8988T (cell line): ENCODE results near the gene FZR1.

ENCODE experiments used
- DNase-seq: peaks from one replicate; pipeline ENCODE4 v3.0.0; 2011

The FZR1 gene

DNA sequence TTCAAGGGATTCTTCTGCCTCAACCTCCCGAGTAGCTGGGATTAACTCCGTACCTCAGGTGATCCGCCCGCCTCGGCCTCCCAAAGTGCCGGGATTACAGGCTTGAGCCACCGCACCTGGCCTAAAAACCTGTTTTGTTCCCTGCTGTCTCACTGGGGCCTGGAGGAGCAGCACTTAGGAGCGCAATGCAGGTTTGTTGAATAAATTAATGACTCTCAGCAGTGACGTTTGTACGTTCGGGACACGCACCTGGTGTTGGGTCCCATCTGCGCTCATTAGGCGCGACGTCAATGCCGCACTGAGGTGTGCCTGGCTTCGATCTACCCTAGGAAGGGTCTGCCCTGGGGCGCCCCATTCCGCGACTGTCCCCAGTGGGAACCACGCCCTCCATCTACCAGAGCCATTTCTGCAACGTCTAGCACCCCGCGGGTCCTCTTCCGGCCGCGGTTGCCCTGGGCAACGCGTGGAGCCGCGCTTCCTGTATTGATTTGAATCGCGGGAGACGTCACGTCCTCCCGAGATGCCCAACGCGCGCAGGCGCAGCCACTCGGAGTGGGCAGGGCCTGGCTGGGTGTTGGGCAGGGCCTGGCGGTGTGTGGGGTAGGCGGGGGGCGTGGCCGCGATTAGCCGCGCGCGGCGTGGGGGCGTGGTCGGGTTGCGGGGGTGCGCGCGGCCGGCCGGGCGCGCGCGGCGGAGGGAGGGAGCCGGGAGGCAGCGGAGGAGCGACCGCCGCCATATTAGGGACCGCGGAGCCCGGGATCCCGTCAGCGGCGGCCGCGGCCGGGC is at the start of gene FZR1:
Gene FZR1 (plus strand): TSS at position 714 of the 786 bp plus-strand sequence. CDS start 16,679 bp downstream, outside the sequence.
- peak; percentile 92 for DNase-seq

DNA sequence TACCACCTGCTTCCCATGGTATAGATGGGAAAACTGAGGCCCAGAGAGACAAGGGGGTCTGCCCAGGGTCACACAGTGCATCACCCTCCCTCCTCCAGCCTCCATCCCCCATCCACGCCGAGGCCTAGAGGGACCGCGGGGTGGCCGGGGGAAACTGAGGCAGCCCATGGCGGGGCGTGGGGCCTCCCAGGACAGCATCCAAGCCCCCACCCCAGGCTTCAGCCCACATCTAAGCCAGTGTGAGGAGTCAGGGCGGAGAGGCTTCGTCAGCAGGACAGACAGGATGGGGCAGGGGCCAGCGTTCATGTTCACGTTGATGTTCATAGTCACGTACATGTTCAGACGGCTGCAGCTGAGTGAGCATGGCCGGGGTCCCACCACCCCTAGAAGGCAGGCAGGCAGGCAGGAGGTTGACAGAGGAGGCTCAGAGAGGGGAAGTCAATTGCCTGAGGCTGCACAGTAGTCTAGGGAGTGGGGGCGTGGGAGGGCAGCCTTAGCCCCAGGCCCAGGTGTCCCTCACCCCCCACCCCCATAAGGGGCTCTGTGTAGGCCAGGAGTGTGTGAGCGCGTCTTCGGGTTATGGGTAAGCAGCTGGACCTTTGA is 49.1 kb upstream of the FZR1 start:
- DNase-seq, result no peak

DNA sequence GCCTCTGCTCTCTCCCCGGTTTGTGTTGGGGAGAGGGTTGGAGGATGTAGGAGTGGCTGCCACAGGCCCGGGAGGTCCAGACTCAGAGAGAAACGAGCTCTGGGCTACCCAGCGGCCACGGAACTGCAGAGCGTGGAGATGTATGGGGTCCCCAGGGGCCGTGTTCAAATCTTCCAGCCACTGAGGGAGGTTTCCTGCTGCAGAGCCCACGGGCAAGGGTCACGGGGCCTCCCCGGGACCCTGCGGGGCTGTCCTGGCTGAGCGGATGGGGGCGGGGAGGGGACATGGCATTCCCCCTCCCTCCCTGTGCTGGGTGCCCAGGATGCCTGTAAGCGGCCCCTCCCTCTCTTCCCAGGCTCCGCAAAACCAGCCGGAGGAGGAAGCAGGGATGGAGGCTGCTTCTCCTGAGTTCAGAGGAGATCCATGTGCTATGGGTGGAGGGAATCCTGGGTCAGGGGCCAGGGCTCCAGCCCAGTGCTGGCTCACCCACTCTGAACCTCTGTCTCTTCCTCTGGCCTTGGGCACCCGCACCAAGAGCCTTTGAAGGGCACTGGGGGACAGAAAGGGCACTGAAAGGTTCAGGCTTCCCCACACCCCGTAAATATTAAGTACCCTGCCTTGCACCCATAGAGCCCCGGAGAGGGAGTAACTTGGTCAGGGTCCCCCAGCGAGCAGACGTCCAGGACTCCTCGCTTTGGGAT is 48.4 kb upstream of the FZR1 start:
- no peak for DNase-seq

DNA sequence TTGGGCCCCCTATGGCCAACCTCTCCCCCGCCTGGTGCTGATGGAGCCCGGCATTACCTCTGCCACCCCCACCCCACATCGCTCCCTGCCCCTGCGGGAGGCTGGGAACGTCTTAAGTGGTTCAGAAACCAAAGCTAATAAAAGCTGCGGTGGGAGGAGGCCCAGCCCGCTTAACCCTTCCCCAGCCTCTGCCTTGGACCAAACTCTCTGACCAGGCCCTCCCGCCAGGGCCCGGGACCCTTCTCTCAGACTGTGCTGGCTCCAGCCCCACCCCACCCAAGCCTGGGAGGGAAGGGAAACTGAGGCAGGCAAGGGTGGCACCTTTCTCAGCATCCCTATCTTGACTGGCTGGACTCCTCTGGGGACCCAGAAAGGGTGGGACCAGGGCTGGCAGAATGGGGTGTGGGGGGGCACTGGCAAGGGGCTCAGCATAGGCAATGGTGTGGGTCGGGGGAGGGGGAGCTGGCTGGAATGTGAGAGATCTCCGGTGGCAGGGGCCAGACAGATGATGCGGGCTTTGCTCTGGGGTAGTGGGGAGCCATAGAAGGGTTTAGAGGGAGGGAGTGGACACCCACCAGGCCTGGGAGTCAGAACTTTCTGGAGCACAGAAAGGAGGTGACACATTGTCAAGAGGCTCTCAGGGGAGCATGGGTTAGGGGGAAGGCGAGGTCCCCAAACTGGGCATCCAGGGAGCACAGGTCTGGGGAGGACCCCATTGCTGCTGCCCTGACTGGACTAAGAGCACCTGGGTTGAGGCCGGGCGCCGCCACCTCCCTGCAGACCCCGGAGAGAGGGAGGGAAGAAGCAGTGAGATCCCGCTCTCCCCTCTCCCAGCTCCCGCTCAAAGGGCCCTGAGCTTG is 47.7 kb upstream of the FZR1 start:
- DNase-seq, result no peak

DNA sequence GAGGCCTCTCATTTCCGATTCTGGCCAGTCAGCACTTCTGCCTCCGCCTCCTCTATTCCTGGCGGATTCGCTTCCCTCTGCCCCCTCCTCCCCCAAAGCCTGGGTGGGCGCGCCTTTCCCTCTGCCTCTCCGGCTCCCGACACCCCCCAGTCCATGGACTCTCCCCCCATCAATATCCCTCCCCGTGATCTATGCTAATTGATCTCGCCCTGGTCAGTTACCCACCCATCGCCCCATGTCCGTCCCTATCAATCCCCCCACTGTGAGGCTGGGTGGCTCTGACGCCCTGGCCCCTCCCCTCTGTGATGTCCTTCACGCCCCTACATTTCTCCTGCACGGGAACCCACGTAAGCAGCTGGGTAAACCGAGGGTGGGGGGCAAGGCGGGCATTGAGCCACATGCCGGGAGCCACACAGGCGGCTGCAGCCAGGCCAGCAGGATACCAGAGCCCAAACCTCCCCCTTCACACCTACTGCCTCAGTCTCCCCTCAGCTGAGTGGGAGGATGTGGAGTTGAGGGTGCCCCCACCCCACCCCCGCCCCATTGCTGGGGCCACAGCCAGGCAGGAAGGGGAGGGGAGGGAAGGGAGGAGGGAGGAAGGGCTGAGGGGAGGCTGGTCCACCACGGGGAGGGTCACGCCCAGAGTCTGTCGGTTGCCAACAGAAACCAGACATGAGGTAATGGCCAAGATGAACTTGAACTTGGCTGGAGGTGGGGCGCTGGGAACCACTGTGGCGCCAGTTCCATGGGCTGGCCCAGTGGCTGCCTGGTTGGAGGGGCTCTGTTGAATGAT is 46.8 kb upstream of the FZR1 start:
- no peak for DNase-seq

DNA sequence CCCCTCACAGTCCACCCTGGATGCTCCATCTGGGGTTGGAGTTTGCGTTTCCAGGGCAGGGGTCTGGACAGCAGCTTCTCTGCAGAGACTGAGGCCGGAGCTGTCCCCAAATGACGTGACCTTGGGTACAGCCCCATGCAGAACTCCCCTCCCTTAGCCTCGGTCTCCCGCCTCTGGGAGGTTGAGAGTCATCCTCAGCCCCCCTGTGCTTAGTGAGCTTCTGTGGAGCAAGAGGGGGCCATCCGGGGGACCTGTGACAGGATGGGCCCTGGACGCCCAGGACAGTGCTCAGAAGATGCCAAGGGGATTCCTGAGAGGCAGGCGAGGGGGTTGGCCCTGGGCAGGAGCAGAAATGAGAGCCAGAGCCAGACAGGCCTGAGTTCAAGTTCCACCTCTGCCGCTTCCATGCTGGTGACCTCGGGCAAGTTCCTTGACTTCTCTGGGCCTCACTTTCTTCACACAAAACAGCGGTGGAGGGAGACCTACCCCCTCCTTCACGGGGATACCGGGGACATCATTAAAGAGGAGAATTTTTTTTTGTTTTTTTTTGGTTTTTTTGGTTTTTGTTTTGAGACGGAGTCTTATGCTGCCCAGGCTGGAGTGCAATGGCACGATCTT is 46.0 kb upstream of the FZR1 start:
- no peak for DNase-seq

DNA sequence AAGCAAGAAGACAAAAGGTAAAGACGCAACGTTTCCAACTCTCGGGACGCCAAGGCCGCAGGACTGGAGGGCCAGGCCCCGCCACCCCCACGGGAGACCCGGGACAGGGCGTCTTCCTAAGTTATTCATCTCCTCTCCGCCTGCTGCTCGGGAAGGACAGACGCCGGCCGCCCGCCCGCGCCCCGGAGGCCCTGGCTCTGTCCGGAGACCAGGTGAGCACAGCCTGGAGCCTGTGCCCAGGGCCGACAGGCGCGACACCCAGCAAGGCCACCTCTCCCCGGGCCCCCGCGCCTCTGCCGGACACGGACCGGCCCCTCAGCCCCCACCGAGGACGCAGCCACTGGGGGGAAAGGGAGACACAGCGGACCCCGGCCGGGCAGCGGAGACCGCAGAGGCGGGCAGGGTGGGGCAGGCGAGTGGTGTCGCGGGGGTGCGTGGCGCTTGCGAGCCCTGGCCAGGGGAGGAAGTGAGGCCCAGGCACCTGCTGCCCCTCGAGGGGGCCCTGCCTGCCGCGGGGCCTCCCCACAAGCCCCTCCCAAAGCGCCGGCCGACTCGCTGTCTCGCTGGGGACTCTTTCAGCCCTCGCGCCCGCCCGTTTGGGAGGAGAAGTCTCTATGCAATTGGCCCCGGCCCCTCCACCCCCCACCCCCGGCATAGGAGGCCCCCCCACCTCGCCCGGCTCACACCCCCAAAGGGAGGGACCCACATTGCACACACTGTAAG is 43.0 kb upstream of the FZR1 start:
- no peak for DNase-seq

DNA sequence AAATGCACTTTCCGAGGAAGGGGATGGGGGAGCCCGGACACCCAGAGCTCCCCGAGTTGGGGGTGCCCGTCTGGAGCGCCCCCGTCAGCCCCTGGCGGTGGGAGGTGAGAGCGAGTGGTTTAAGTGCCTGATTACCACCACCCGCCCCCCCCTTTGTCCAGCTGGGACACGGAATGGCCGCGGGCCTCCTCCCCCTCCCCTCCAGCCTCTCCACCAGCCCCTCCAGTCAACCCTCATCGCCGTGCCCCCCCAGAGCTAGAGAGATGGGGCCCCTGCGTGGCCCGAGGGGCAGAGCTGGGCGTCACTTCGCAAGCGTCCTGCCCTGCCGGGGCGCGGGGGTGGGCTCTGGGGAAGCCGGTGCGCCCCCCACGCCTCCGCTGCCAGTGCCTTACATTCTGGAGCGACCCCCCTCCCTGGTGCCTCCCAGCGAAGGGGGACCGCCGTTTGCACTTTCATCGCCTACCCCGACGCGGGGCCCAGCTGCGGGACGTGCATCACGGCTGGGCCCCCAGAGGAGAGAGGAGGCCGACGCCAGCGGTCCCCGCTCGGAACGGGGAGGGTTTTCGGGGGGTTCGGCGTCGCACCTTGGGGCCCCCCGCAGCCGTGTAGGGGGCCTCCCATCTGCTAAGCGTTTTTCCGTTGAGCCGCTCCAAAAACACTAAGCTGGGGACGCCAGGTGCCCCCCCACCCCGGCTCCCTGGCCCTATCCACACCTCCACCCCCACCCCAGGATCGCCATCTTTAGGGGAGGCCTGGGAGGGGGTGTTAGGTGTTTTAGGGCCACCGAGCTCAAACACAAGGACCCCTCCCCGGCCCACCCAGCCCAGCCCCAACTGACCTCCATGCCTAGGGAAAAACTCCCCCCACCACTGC is 42.2 kb upstream of the FZR1 start:
- DNase-seq, result no peak

DNA sequence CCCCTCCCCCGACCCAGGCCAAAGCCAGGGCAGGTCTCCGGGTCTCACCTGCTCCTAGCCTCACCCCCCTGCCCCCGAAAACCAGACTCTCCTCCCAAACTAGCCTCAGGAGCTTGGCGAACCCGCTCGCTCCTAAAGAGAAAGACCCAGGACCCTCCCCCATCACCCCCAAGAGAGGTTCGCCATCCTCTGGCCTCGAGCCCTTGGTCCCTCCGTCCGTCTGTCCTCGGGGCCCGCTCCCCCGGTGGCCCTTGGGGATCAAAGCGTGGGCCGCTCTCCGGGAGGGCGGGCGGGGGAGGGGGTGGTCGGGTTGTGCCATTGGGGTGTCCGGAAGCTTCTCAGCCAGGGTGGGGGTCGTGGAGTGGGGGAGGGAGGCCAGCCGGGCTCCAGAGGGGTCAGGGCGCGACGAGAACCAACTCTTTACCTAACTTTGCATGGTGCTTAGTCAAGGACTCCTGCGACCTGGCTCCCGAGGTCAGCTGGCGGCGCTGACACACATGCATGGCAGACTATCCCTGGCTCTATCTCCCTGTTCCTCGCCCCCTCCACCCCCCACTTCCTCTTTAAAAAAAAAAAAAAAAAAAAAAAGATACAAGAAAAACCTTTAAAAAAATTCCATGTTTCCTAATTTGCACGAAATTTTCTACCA is 41.4 kb upstream of the FZR1 start:
- no peak for DNase-seq

DNA sequence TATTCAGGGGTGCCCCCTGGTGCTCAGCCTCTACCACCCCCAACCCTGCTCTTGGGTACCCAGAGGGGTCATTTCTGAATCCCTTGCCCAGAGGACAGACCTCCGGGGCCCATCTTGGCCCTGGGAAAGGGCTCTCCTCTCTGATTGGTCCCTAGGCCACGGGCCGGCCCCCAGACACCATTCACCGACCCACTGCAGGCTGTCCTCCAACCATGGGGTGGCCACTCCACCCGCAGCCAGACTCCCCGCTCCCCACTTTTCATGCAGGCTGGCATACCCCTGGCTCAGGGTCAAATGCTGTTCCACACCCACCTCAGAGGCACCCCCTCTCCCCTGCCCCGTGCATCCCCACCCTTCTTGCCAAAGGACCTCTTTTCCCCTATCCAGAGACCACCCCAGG is 40.6 kb upstream of the FZR1 start:
- DNase-seq, result no peak

DNA sequence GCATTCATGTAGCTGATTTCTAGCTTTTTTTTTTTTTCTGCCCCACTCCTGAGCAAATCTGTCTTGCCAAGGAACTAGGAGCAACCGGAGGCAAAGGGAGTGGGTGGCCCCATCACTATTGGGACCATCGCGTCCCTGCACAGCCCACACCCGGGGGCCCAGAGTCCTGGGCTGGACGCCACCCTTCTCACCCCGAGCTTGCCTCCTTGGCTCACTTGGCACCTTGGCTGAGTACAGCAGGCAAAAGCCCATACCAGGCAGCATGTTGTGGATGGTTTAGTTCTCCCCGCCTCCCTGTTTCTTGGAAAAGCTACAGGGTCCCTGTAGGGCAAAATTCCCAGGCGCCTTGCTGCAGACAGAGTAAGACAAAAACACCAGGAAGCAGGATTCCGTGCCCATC is 39.5 kb upstream of the FZR1 start:
- DNase-seq, result no peak

DNA sequence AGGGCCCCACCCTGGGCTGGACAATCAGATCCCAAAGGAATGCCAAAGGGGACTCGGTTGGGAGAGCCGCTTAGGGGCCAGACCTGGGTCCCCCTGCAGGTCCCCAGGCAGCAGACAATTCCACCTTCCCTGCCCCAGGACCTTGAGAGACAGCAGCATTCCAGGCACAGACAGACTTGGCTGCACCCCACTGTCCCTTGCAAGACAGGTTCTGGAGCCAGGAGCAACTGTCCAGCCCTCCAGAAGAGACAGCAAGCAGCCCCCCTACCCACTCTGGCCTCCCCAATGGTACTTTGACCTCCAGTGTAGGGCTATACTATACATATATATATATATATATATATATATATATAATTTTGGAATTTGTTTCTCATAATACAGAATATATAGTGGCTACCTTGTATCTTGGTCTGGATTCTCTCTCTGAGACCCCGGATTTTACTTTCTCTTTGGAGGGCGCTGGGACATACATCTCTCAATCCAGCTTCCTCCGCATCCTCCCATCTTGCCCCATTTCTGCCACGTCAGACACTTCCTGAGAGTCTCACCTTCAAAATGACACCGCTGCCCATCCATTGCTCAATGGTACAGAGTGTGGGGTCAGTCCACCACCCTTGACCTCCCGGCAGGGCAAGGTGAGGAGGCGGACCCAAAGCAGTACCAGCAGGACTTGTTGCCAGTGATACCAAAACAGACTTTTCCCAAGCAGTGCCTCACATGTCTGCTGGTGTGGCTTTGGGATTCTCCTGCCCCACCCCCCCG is 38.5 kb upstream of the FZR1 start:
- no peak for DNase-seq

DNA sequence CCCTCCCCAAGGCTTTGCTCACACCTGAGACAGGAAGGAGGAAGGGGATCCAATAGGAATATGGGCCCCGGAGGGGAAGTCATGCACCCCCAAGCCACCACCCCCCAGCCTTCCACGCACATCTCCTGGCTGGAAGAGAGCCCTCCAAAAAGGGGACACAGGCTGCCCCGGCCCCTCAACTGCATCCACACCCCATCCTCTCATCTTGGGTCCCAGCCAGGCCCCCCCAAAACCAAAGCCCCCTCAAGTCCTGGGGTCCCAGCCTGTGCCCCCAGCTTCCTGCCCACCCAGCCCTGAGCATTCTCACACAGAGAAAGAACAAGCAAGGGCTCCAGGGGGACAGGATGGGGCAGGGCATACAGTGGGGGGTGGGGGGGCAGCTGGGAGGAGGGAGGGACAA is 37.9 kb upstream of the FZR1 start:
- no peak for DNase-seq

DNA sequence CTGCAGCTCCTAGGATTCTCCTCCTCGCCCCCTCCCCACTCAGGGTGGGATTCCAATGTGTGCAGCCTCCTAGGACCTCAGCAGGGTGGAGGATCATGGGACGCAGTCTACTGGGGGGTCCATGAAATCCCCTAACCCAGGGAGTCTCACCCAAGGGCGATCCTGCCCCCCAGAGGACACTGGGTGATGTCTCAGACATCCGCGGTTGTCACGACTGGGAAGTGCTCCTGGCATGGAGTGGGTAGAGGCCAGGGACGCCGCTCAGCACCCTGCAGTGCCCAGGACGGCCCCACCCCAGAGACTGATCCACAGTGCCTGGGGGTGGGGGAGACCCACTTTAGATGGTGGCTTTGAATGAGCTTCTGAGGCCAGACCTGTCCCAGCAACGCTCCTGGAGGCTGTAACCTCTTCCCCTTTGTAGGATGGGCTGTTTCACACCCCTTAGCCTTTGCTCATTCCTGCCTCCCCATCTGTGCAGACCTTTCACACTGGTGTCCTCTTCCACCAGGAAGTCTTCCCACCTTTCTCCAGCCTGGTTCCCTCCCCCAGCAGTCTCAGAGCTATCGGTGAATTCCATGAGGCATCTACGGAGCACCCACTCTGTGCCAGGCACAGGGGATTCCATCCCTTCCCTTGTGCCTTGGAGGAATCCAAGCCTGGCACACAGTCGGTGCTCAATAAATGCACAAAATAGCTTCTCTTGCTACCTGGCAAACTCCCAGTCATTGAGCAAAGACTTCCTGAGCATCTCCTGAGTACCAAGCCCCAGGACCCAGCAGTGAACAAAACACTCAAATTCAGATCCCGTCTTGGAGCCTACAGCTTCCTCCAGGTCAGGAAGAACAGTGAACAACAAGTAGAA is 36.2 kb upstream of the FZR1 start:
- DNase-seq, result no peak

DNA sequence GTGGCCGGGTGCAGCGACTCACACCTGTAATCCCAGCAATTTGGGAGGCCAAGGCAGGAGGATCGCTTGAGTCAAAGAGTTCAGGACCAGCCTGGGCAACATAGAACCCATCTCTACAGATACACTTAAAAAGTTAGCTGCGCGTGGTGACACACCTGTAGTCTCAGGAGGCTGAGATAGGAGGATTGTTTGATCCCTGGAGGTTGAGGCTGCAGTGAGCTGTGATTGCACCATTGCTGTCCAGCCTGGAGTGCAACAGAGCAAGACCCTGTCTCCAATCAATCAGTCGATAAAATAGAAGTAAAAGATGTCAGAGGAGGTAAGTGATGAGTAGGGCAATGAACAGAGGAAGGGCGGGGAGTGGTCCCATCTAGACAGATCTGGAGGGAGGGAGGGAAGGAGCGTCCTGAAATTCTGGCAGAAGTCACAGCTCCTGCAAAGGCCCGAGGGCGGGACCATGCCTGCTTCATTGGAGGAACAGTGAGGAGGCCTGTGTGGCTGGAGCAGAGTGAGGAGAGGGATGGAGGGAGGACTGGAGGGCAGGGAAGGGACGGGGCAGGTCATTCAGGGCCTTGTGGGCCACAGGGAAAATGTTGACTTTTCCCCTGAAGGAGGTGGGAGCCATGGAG is 35.5 kb upstream of the FZR1 start:
- DNase-seq, result no peak

DNA sequence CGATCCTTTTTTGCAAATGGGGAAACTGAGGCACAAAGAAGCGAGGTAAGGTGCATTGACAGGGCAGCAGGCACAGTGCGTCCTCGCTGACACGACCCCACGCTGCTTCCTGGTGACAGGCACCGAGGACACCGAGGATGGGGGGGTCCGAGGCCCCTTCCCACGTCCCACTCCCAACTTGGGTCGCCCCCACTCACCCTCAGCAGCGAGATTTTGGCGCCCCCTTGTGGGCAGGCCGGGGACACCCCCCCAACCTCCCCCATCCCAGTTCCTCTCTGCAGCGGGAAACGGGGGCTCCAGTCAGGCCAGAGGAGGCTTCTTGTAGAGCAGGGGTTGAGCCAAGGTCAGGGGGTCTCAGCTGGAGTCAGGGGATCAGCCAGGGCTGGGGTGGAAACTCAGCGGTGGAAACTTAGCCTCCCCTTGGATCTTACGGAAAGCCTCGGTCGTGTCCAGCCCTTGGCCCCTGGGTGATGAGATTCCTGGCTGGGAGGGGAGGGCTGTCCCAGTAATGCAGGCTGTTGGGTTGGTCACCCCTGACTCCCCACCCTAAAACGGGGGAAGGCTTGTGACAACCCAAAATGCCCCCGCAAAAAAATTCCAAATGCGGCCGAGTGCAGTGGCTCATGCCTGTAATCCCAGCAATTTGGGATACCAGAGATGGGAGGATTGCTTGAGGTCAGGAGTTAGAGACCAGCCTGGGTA is 34.0 kb upstream of the FZR1 start:
- no peak for DNase-seq

DNA sequence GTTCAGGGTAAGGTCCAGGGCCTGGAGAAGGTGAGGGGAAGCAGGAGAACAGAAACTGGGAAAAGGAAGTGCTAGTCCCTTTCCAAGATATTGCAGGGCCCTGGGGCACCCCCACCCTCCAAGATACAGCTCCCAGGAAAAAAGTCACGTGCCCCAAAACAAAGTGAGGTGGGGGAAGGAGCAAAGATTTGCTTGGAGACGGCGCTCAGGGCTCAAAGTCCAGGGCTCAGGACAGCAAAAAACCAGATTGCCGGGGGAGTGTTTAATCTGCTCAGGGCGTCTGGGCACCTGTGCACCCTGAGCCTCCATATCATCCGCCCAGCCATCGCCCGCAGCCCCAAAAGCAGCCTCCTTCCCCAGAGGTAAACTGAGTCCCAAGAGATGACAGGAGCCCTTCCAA is 32.1 kb upstream of the FZR1 start:
- no peak for DNase-seq
